ENCODE data around the gene MITF.

Gene MITF

GRCh38 chr3:69752241-69752640, 13.0 kb downstream of the MITF start:
- in situ Hi-C loops (cut with HindIII; ENCODE audit: low sequenced_read_pairs): no loop called here

GRCh38 chr3:69753179-69753775, 14.0 kb downstream of the MITF start:
- in situ Hi-C loops (cut with HindIII; ENCODE audit: low sequenced_read_pairs): no loop called here

GRCh38 chr3:69755795-69756194, 16.5 kb downstream of the MITF start:
- in situ Hi-C loops (cut with HindIII; ENCODE audit: low sequenced_read_pairs): loop anchor here (5.0 kb wide), 1 partner anchor 43 kb away; no protein-coding TSS in a partner anchor

GRCh38 chr3:69761896-69762767, 22.9 kb downstream of the MITF start:
- in situ Hi-C loops (cut with HindIII; ENCODE audit: low sequenced_read_pairs): no loop called here

- in situ Hi-C loops (cut with HindIII; ENCODE audit: low sequenced_read_pairs): no loop called here
Observed at GRCh38 chr3:69762768-69763229, 23.5 kb downstream of the MITF start.

- in situ Hi-C loops (cut with HindIII; ENCODE audit: low sequenced_read_pairs): no loop called here
Observed at GRCh38 chr3:69763458-69763857, 24.2 kb downstream of the MITF start.

GRCh38 chr3:69764121-69764741, 25.0 kb downstream of the MITF start:
- in situ Hi-C loops (cut with HindIII; ENCODE audit: low sequenced_read_pairs): no loop called here

- in situ Hi-C loops (cut with HindIII; ENCODE audit: low sequenced_read_pairs): no loop called here
Observed at GRCh38 chr3:69764861-69765260, 25.6 kb downstream of the MITF start.

GRCh38 chr3:69766638-69767037, 27.4 kb downstream of the MITF start:
- in situ Hi-C loops (cut with HindIII; ENCODE audit: low sequenced_read_pairs): no loop called here

- in situ Hi-C loops (cut with HindIII; ENCODE audit: low sequenced_read_pairs): no loop called here
Observed at GRCh38 chr3:69767571-69767970, 28.3 kb downstream of the MITF start.

- in situ Hi-C loops (cut with HindIII; ENCODE audit: low sequenced_read_pairs): no loop called here
Observed at GRCh38 chr3:69768438-69768837, 29.2 kb downstream of the MITF start.

- in situ Hi-C loops (cut with HindIII; ENCODE audit: low sequenced_read_pairs): no loop called here
Observed at GRCh38 chr3:69770219-69770618, 31.0 kb downstream of the MITF start.

- in situ Hi-C loops (cut with HindIII; ENCODE audit: low sequenced_read_pairs): no loop called here
Observed at GRCh38 chr3:69770976-69771634, 31.8 kb downstream of the MITF start.

- in situ Hi-C loops (cut with HindIII; ENCODE audit: low sequenced_read_pairs): no loop called here
Observed at GRCh38 chr3:69772152-69772867, 33.0 kb downstream of the MITF start.

- in situ Hi-C loops (cut with HindIII; ENCODE audit: low sequenced_read_pairs): no loop called here
Observed at GRCh38 chr3:69774029-69774428, 34.8 kb downstream of the MITF start.

- in situ Hi-C loops (cut with HindIII; ENCODE audit: low sequenced_read_pairs): no loop called here
Observed at GRCh38 chr3:69775751-69776150, 36.5 kb downstream of the MITF start.

GRCh38 chr3:69776289-69776688, 37.0 kb downstream of the MITF start:
- in situ Hi-C loops (cut with HindIII; ENCODE audit: low sequenced_read_pairs): no loop called here

GRCh38 chr3:69776920-69777581, 37.8 kb downstream of the MITF start:
- in situ Hi-C loops (cut with HindIII; ENCODE audit: low sequenced_read_pairs): no loop called here

GRCh38 chr3:69777582-69777967, 38.3 kb downstream of the MITF start:
- in situ Hi-C loops (cut with HindIII; ENCODE audit: low sequenced_read_pairs): no loop called here

- in situ Hi-C loops (cut with HindIII; ENCODE audit: low sequenced_read_pairs): no loop called here
Observed at GRCh38 chr3:69781593-69781992, 42.3 kb downstream of the MITF start.
